Endometrial microvascular endothelial cells (primary cell): ENCODE results near the gene ZNF814. TPM values are rescaled to one million over a fixed set of nuclear protein-coding genes. Genes with fewer than 3 reads are reported as not detected.
"Not testable (repeated sequence)": the region's sequence is repeated elsewhere in the genome, so short reads cannot be mapped to it uniquely, and the experiment has no call there.

ENCODE experiments used
- in situ Hi-C: cut with HindIII; loops from 2 replicates; pipeline ENCODE4 v1.10.0; 2017; ENCODE audit warnings: low sequenced_read_pairs, low pct_unique_long_range_greater_than_20kb; ENCODE audit errors: inconsistent ontology term
- total RNA-seq: library from RNA; depleted of rRNA; stranded (reverse); fragments of >200 nt; gene quantifications from one replicate; pipeline ENCODE4 v1.2.3, GENCODE V29; 2015; ENCODE audit errors: inconsistent ontology term

Gene ZNF814
- total RNA-seq, 1 donor from 2014 or later, result 1.7 TPM

- in situ Hi-C loops, result not testable (repeated sequence)
These were observed 19.2 kb downstream of the ZNF814 start for GRCh38 chr19:57869655-57870054.

GRCh38 chr19:57867868-57868492, 20.9 kb downstream of the ZNF814 start:
- in situ Hi-C loops, result no loop called here

DNA sequence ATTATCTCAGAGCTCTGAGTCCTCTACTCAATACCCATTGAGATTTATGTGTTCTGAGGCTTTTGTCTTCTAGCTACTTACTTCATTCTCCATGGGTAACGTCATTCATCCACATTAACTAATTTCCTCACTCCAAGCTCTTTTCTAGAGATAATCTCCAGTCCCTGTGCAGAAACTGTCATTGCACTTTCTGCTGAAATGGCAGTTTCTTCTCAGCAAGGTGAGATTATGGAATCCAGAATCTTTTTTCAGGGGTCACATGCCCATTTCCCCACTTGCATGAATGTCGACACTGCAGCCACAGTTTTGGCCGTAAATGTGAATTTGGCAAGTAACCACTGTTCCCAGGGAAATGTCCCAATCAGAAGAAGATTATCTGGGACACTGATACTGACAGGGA, 26.5 kb downstream of the ZNF814 start:
- in situ Hi-C loops, result not testable (repeated sequence)

DNA sequence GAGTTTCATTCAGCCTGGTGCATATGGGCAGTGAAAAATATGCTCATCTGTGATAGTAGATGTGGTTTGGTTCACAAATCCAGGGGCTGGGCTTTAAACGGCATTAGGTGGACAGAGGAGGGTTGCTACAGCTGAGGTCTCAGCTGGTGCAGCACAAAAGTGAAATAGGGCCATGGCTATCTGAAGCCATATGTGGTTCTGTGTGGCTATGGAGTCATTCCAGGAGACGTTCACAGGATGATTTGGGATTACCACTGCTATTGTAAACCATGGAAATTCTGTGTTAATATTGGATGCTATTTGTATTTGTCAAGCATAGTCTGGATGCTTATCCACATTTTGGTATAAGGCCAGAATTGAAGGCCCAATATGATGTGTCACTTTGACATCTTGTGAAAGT, 34.7 kb downstream of the ZNF814 start:
- in situ Hi-C loops, result not testable (repeated sequence)

DNA sequence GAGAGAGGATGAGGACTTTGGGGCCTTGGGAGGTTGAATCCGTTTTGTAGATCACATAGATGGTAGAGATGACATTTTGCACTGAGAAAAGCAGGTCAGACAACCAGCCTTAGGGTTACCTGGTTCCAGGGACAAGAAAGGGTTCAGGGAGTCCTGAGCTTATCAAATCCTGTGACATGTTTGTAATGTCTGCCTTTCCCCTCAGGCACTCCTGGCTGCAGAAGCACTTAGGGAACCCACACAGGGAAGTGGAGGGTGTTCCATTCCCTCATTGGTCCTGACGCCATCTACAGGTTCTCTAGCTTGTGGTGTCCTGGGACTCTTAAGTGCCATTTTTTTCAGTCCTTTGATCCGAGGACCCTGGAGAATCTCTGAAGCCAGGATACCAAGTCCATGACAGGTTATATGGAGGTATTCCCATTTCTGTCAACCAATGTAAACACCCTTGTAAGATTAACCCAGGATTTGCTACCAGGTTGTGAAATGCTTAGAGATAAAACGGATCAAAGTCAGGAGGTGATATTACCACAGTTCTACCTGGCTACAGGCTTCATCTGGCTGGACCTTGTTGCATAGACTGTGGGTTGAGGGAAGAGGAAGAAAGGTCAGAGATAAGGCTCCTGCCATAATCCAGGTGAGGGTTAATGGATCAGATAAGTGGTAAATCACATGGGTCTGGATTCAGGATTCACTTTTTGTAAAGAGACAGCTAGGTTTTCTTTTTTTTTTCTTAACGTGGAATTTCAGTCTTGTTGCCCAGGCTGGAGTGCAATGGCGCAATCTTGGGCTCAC, 36.8 kb downstream of the ZNF814 start:
- in situ Hi-C loops, result not testable (repeated sequence)

- in situ Hi-C loops, result no loop called here
These were observed 38.3 kb downstream of the ZNF814 start for GRCh38 chr19:57850553-57851017.

GRCh38 chr19:57849666-57850473, 39.0 kb downstream of the ZNF814 start, which contains the start of gene ZNF587:
Gene ZNF587, plus strand, starts transcription at chr19:57849859. Its CDS starts 180 bp downstream, at chr19:57850039.
- in situ Hi-C loops, result not testable (repeated sequence)

DNA sequence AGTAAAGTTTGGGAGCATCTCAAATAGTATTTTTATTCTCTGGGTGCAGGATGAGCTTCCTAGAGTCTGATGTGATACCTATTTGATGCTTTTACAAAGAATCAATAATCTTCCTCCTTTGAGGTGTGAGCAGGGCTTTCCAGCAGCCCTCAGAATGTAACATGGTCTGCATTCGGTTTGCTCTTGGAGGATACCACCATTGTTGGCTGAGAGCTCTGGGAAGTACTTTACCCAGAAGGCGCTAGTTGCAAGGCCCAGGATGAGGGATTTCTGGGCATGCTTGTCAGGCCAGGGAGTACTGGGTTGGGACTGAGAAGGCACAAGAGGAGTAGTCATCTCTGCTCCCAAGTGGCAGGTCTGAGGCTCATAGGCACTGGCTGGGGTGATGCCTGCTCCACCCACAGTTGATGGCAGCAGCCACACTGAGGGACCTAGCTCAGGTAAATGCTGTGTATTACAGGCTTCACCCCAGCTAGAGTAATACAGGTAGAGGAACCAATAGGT, 39.6 kb downstream of the ZNF814 start:
- in situ Hi-C loops, result not testable (repeated sequence)

DNA sequence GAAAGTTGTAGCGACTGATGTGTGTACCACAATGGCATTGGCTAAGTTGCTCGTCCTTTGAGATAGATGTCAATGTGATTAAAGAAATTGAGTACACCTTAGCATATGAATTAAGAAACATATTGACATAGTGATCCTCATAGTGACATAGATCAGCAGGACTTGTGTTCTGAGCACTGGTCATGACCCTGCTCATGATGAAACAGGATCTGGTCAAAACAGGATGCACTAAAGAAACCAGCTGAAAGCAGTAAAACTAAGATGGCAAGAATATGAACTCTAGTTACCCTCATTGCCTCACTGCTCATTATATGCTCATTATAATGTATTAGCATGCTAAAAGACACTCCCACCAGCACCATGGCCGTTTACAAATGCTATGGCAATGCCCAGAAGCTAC, 41.7 kb downstream of the ZNF814 start:
- in situ Hi-C loops, result not testable (repeated sequence)

- in situ Hi-C loops, result no loop called here
These were observed 47.6 kb downstream of the ZNF814 start for GRCh38 chr19:57841122-57841763.

DNA sequence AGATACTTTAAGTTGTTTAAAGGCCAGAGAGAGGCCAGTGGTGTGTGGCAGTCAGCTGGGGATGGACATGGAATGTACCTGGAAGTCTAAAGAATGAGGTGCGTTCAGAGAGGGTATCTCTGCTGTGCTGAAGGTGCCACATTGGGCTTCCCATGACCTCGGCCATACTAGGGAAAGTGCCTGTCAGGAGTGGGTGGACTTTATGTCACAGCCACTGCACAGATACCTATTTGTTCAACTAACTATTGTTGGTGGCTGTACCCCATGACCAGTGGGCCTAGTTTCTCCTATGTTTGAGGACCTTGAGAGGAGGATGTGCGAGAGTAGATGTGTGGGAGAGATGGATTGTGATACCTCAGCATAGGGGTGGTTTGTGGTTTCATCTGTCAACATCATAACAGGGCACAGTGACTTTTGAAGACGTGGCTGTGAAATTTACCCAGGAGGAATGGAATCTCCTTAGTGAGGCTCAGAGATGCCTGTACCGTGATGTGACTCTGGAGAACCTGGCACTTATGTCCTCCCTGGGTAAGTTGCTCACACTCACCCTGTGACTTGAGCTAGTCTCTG, 50.1 kb downstream of the ZNF814 start:
- in situ Hi-C loops, result not testable (repeated sequence)

DNA sequence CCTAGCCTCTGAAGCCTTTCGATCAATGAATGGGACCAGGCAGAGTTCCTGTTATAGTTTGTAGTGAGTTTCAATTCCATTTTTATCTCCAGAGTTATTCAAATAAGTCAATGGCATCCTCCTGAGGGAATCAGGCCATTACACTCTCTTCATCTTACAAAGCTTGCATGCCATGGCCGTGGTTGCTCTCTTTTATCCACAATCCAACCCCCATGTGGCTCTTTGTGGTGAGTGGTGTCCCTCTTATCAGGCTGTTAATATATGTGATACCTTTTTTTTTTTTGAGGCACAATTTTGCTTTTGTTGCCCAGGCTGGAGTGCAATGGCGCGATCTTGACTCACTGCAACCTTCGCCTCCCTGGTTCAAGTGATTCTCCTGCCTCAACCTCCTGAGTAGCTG, 51.8 kb downstream of the ZNF814 start:
- in situ Hi-C loops, result not testable (repeated sequence)

DNA sequence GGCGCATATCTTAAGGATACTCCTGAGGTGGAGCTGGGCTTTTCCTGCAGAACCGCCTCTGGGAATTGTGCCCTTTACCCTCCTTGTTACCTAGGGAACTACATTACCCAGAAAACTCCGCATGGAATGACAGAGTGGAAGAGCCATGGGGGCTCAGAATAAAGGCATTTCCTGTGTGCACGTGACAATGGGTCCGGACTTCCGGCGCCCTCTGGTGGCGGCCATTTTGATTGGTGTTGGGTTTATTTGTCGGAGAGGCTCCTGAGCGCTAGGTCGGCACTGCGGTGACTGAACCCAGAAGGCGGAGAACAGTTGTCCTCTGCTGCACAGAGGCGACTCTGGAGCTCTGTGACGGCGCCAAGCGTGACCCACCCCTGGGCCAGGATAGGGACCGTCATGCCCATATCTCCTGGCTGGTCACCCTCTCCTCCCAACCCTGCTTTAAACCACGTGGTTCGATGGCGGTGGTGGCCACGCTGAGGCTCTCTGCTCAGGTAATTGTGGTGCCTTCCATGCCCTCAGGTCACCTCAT, 58.7 kb downstream of the ZNF814 start, which contains the start of gene ZNF587B:
ZNF587B (plus strand) TSS at position 229 of the 532 bp plus-strand sequence; CDS start at position 459, 230 bp downstream.
- in situ Hi-C loops, result no loop called here

- in situ Hi-C loops, result no loop called here
These were observed 59.5 kb downstream of the ZNF814 start for GRCh38 chr19:57829316-57829715.

DNA sequence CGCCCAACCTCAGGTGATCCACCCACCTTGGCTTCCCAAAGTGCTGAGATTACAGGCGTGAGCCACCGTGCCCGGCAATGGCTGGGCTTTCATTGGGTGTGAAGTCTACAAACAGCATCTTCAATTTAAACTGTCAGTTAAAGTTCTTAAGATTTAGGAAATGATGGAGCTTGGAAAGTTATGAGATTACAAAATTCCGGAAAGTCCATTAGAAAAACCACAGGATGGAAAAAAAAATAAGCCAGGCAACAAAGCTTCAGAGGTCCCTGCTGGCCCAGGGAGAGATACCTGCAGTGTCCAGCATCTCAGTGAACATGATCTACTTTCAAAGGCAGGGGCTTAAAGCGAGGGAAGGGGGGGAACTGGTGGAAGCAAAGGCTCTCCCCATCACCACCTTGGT, 63.3 kb downstream of the ZNF814 start:
- in situ Hi-C loops, result no loop called here

GRCh38 chr19:57823608-57824007, 65.2 kb downstream of the ZNF814 start:
- in situ Hi-C loops, result not testable (repeated sequence)

DNA sequence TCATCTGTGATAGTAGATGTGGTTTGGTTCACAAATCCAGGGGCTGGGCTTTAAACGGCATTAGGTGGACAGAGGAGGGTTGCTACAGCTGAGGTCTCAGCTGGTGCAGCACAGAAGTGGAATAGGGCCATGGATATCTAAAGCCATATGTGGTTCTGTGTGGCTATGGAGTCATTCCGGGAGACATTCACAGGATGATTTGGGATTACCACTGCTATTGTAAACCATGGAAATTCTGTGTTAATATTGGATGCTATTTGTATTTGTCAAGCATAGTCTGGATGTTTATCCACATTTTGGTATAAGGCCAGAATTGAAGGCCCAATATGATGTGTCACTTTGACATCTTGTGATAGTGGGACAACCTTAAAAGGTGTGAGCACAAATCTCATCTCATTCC, 65.7 kb downstream of the ZNF814 start:
- in situ Hi-C loops, result not testable (repeated sequence)

DNA sequence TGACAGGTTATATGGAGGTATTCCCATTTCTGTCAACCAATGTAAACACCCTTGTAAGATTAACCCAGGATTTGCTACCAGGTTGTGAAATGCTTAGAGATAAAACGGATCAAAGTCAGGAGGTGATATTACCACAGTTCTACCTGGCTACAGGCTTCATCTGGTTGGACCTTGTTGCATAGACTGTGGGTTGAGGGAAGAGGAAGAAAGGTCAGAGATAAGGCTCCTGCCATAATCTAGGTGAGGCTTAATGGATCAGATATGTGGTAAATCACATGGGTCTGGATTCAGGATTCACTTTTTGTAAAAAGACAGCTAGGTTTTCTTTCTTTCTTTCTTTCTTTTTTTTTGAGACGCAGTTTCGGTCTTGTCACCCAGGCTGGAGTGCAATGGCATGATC, 67.3 kb downstream of the ZNF814 start:
- in situ Hi-C loops, result not testable (repeated sequence)
